Activated CD4-positive, alpha-beta memory T cell treated with anti-CD3 and anti-CD28 coated beads, Interleukin-2, amount 10 ng/mL, durations not matched to agents 7 days and 5 days (primary cell): ENCODE results near the gene TOMM34. TPM values are rescaled to one million over a fixed set of nuclear protein-coding genes. Genes with fewer than 3 reads are reported as not detected.

Source experiments
- CTCF ChIA-PET: fragments of 350-600 bp; sonication (Branson Sonifier 250); formaldehyde crosslinking; loops from one replicate; lab custom pipeline; 2021; ENCODE audit warnings: antibody characterized with exemption, inconsistent platforms; lab: Charles Lee
- POLR2A ChIA-PET: fragments of 350-600 bp; sonication (Branson Sonifier 250); formaldehyde crosslinking; loops from one replicate; lab custom pipeline; 2021; ENCODE audit warnings: antibody characterized with exemption; lab: Charles Lee
- DNase-seq: peaks from one replicate; pipeline ENCODE4 v3.0.0-alpha.2; 2020
- H3K27ac Mint-ChIP-seq: one replicate; pipeline ENCODE4 v1.8.0; 2021; ENCODE audit warnings: mild to moderate bottlenecking, mixed read lengths
- H3K27me3 Mint-ChIP-seq: one replicate; pipeline ENCODE4 v1.8.0; 2021; ENCODE audit warnings: mixed read lengths
- H3K36me3 Mint-ChIP-seq: one replicate; pipeline ENCODE4 v1.8.0; 2021; ENCODE audit warnings: low read depth, mixed read lengths
- H3K4me1 Mint-ChIP-seq: one replicate; pipeline ENCODE4 v1.8.0; 2021; ENCODE audit warnings: mixed read lengths
- H3K4me3 Mint-ChIP-seq: one replicate; pipeline ENCODE4 v1.8.0; 2021; ENCODE audit warnings: mild to moderate bottlenecking, mixed read lengths
- H3K9me3 Mint-ChIP-seq: one replicate; pipeline ENCODE4 v1.8.0; 2021; ENCODE audit warnings: mixed read lengths
- total RNA-seq, 2 experiments: library from RNA; stranded (reverse); gene quantifications; one replicate each; pipeline ENCODE4 v1.2.3, GENCODE V29; 2021

TOMM34 gene
- total RNA-seq, 2 experiments from 2014 or later: 16.0 to 16.4 TPM

- Mint-ChIP-seq H3K4me3 (no peak overlapping the region), H3K27me3 (no peaks in the 10 kb centered on the region), H3K36me3 (peaks cover 20% of the 10 kb centered on the region), H3K27ac (no peak overlapping the region), H3K4me1 (peaks cover 80% of the 10 kb centered on the region), H3K9me3 (no peaks in the 10 kb centered on the region)
- POLR2A ChIA-PET: interaction anchor here (0.8 to 3.6 kb wide), 4 partner anchors 10 to 30 kb away, joined by 3 to 36 read pairs (median 8); no protein-coding TSS in a partner anchor
- no peak for DNase-seq
- CTCF ChIA-PET: interaction anchor here (1.5 to 1.9 kb wide), 5 partner anchors 10 to 72 kb away, joined by 3 to 7 read pairs (median 4); no protein-coding TSS in a partner anchor
Measured at GRCh38 chr20:44961011-44961869, 1.0 kb upstream of the TOMM34 start.

GRCh38 chr20:44959638-44960102 is 527 bp downstream of the TOMM34 start:
- POLR2A ChIA-PET: interaction anchor here (0.7 to 3.6 kb wide), 12 partner anchors 7 to 456 kb away, joined by 3 to 36 read pairs (median 4); partner anchors contain the start of genes PIGT and YWHAB
- Mint-ChIP-seq H3K36me3 (peaks cover 35% of the 10 kb centered on the region), H3K27ac (peak overlapping the region; percentile 84), H3K27me3 (no peaks in the 10 kb centered on the region), H3K4me1 (peaks cover 68% of the 10 kb centered on the region), H3K4me3 (peak overlapping the region; percentile 95), H3K9me3 (no peaks in the 10 kb centered on the region)
- peak; percentile 54 for DNase-seq
- CTCF ChIA-PET: interaction anchor here (0.8 to 1.9 kb wide), 7 partner anchors 8 to 71 kb away, joined by 3 to 5 read pairs (median 4); no protein-coding TSS in a partner anchor

- H3K4me1 Mint-ChIP-seq: peaks cover 66% of the 10 kb centered on the region
- H3K27ac Mint-ChIP-seq: peak overlapping the region; percentile 84
- H3K36me3 Mint-ChIP-seq: peaks cover 38% of the 10 kb centered on the region
- DNase-seq: no peak
- H3K27me3 Mint-ChIP-seq: no peaks in the 10 kb centered on the region
- peak overlapping the region; percentile 95 for H3K4me3 Mint-ChIP-seq
- CTCF ChIA-PET: interaction anchor here (1.9 kb wide), 1 partner anchor 70 kb away, joined by 5 read pairs; no protein-coding TSS in a partner anchor
- POLR2A ChIA-PET: interaction anchor here (1.0 to 3.6 kb wide), 10 partner anchors 9 to 74 kb away, joined by 3 to 36 read pairs (median 7); partner anchors contain the start of gene YWHAB
- H3K9me3 Mint-ChIP-seq: no peaks in the 10 kb centered on the region
Measured at GRCh38 chr20:44959082-44959637, 1.0 kb downstream of the TOMM34 start.

- Mint-ChIP-seq H3K36me3 (peaks cover 47% of the 10 kb centered on the region), H3K4me1 (peaks cover 63% of the 10 kb centered on the region), H3K27ac (no peak overlapping the region), H3K27me3 (no peaks in the 10 kb centered on the region), H3K9me3 (no peaks in the 10 kb centered on the region), H3K4me3 (peak overlapping the region; percentile 95)
- no peak for DNase-seq
- ChIA-PET POLR2A (interaction anchor here (0.8 to 3.6 kb wide), 7 partner anchors 9 to 73 kb away, joined by 3 to 36 read pairs (median 8); partner anchors contain the start of gene YWHAB), CTCF (interaction anchor here (0.7 to 1.6 kb wide), 3 partner anchors 9 to 394 kb away, joined by 3 read pairs; no protein-coding TSS in a partner anchor)
Measured at GRCh38 chr20:44958276-44958675, 1.9 kb downstream of the TOMM34 start.

GRCh38 chr20:44956410-44956809 is 3.8 kb downstream of the TOMM34 start:
- ChIA-PET CTCF (no interaction called here), POLR2A (interaction anchor here (0.8 to 1.0 kb wide), 2 partner anchors 9 to 23 kb away, joined by 3 read pairs; no protein-coding TSS in a partner anchor)
- peaks cover 57% of the 10 kb centered on the region for H3K4me1 Mint-ChIP-seq
- no peaks in the 10 kb centered on the region for H3K9me3 Mint-ChIP-seq
- peaks cover 66% of the 10 kb centered on the region for H3K36me3 Mint-ChIP-seq
- no peak overlapping the region for H3K4me3 Mint-ChIP-seq
- DNase-seq: no peak
- H3K27me3 Mint-ChIP-seq: no peaks in the 10 kb centered on the region
- no peak overlapping the region for H3K27ac Mint-ChIP-seq

GRCh38 chr20:44955270-44955669 is 4.9 kb downstream of the TOMM34 start:
- no peak overlapping the region for H3K27ac Mint-ChIP-seq
- CTCF ChIA-PET: no interaction called here
- H3K4me1 Mint-ChIP-seq: peaks cover 46% of the 10 kb centered on the region
- H3K4me3 Mint-ChIP-seq: no peak overlapping the region
- H3K27me3 Mint-ChIP-seq: no peaks in the 10 kb centered on the region
- peaks cover 77% of the 10 kb centered on the region for H3K36me3 Mint-ChIP-seq
- POLR2A ChIA-PET: no interaction called here
- DNase-seq: no peak
- H3K9me3 Mint-ChIP-seq: no peaks in the 10 kb centered on the region

- peaks cover 85% of the 10 kb centered on the region for H3K36me3 Mint-ChIP-seq
- POLR2A ChIA-PET: interaction anchor here (2.4 kb wide), 2 partner anchors 17 to 24 kb away, joined by 5 to 9 read pairs; no protein-coding TSS in a partner anchor
- no peak overlapping the region for H3K4me3 Mint-ChIP-seq
Measured at GRCh38 chr20:44954211-44954610, 6.0 kb downstream of the TOMM34 start.

GRCh38 chr20:44952731-44953130 is 7.5 kb downstream of the TOMM34 start:
- Mint-ChIP-seq H3K4me1 (peaks cover 26% of the 10 kb centered on the region), H3K9me3 (no peaks in the 10 kb centered on the region), H3K4me3 (no peak overlapping the region), H3K27me3 (no peaks in the 10 kb centered on the region), H3K27ac (peak overlapping the region; percentile 56), H3K36me3 (peaks cover 86% of the 10 kb centered on the region)
- DNase-seq: no peak
- POLR2A ChIA-PET: interaction anchor here (1.1 to 3.4 kb wide), 5 partner anchors 11 to 395 kb away, joined by 4 to 10 read pairs (median 5); partner anchors contain the start of genes SDC4 and STK4
- CTCF ChIA-PET: interaction anchor here (1.6 kb wide), 1 partner anchor 421 kb away, joined by 3 read pairs; no protein-coding TSS in a partner anchor

More at GRCh38 chr20:44954211-44954610, 6.0 kb downstream of the TOMM34 start:
- Mint-ChIP-seq H3K4me1 (peaks cover 39% of the 10 kb centered on the region), H3K27me3 (no peaks in the 10 kb centered on the region), H3K9me3 (no peaks in the 10 kb centered on the region), H3K27ac (no peak overlapping the region)
- DNase-seq: no peak
- CTCF ChIA-PET: no interaction called here

- Mint-ChIP-seq H3K36me3 (peaks cover 79% of the 10 kb centered on the region), H3K27me3 (no peaks in the 10 kb centered on the region), H3K4me3 (no peak overlapping the region), H3K27ac (no peak overlapping the region), H3K9me3 (no peaks in the 10 kb centered on the region), H3K4me1 (peaks cover 16% of the 10 kb centered on the region)
- ChIA-PET POLR2A (interaction anchor here (3.4 kb wide), 1 partner anchor 13 kb away, joined by 10 read pairs; no protein-coding TSS in a partner anchor), CTCF (interaction anchor here (1.3 kb wide), 2 partner anchors 147 to 344 kb away, joined by 3 read pairs; no protein-coding TSS in a partner anchor)
- no peak for DNase-seq
Measured at GRCh38 chr20:44950368-44950767, 9.8 kb downstream of the TOMM34 start.

- Mint-ChIP-seq H3K36me3 (peaks cover 74% of the 10 kb centered on the region), H3K4me1 (peaks cover 13% of the 10 kb centered on the region), H3K4me3 (no peak overlapping the region), H3K9me3 (no peaks in the 10 kb centered on the region), H3K27ac (no peak overlapping the region), H3K27me3 (no peaks in the 10 kb centered on the region)
- no peak for DNase-seq
- ChIA-PET POLR2A (interaction anchor here (1.4 kb wide), 1 partner anchor 17 kb away, joined by 4 read pairs; no protein-coding TSS in a partner anchor), CTCF (interaction anchor here (1.0 kb wide), 1 partner anchor 12 kb away, joined by 3 read pairs; the partner anchor contains the start of gene TOMM34)
Measured at GRCh38 chr20:44948513-44948912, 11.7 kb downstream of the TOMM34 start.

- Mint-ChIP-seq H3K4me1 (peaks cover 9% of the 10 kb centered on the region), H3K27me3 (no peaks in the 10 kb centered on the region), H3K36me3 (peaks cover 72% of the 10 kb centered on the region), H3K4me3 (no peak overlapping the region), H3K9me3 (no peaks in the 10 kb centered on the region), H3K27ac (no peak overlapping the region)
- CTCF ChIA-PET: no interaction called here
- POLR2A ChIA-PET: interaction anchor here (1.2 kb wide), 1 partner anchor 9 kb away, joined by 3 read pairs; no protein-coding TSS in a partner anchor
- no peak for DNase-seq
Measured at GRCh38 chr20:44948107-44948506, 12.1 kb downstream of the TOMM34 start.

GRCh38 chr20:44946271-44946852 is 13.8 kb downstream of the TOMM34 start:
- Mint-ChIP-seq H3K27ac (no peak overlapping the region), H3K4me1 (no peaks in the 10 kb centered on the region), H3K36me3 (peaks cover 67% of the 10 kb centered on the region), H3K4me3 (no peak overlapping the region), H3K27me3 (no peaks in the 10 kb centered on the region), H3K9me3 (no peaks in the 10 kb centered on the region)
- DNase-seq: no peak
- ChIA-PET POLR2A (interaction anchor here (1.0 kb wide), 1 partner anchor 14 kb away, joined by 6 read pairs; the partner anchor contains the start of gene TOMM34), CTCF (interaction anchor here (1.9 kb wide), 1 partner anchor 151 kb away, joined by 5 read pairs; no protein-coding TSS in a partner anchor)
